Smooth muscle cell (in vitro differentiated cells): ENCODE data around the gene MAPKAPK2. TPM values are rescaled to one million over a fixed set of nuclear protein-coding genes. Genes with fewer than 3 reads are reported as not detected.
A peak's percentile ranks its signal among the peaks of the same experiment; 100 is the strongest.

ENCODE experiments used
- DNase-seq: peaks from one replicate; lab custom pipeline; 2025; ENCODE audit not compliant: unreplicated experiment; lab: John Stamatoyannopoulos, UW
- H2AFZ ChIP-seq: fragments of 200-600 bp; sonication (generic); 2 replicates; pipeline ENCODE4 v1.6.0; 2016; ENCODE audit warnings: antibody characterized with exemption, low read depth, mild to moderate bottlenecking
- H3F3A ChIP-seq: fragments of 200-600 bp; sonication (generic); 2 replicates; pipeline ENCODE4 v1.6.0; 2017; ENCODE audit warnings: antibody characterized with exemption, low read depth
- H3K27ac ChIP-seq: fragments of 200-600 bp; sonication (generic); 2 replicates; pipeline ENCODE4 v1.5.1; 2016; ENCODE audit warnings: low read depth, mild to moderate bottlenecking
- H3K27me3 ChIP-seq: fragments of 200-600 bp; sonication (generic); 2 replicates; pipeline ENCODE4 v1.6.1; 2016; ENCODE audit warnings: low read depth, mild to moderate bottlenecking
- H3K36me3 ChIP-seq: fragments of 200-600 bp; sonication (generic); 2 replicates; pipeline ENCODE4 v1.5.1; 2016; ENCODE audit warnings: low read depth
- H3K4me1 ChIP-seq: fragments of 200-600 bp; sonication (generic); 2 replicates; pipeline ENCODE4 v1.5.1; 2016; ENCODE audit warnings: low read depth
- H3K4me2 ChIP-seq: fragments of 200-600 bp; sonication (generic); 2 replicates; pipeline ENCODE4 v1.6.0; 2016; ENCODE audit warnings: mild to moderate bottlenecking
- H3K4me3 ChIP-seq: fragments of 200-600 bp; sonication (generic); 2 replicates; pipeline ENCODE4 v1.5.1; 2016; ENCODE audit warnings: mild to moderate bottlenecking
- H3K79me2 ChIP-seq: fragments of 200-600 bp; sonication (generic); 2 replicates; pipeline ENCODE4 v1.6.0; 2016; ENCODE audit warnings: low read depth, mild to moderate bottlenecking
- H3K9ac ChIP-seq: fragments of 200-600 bp; sonication (generic); 2 replicates; pipeline ENCODE4 v1.6.0; 2016; ENCODE audit warnings: low read depth
- H3K9me3 ChIP-seq: fragments of 200-600 bp; sonication (generic); replicated peaks from 2 replicates; pipeline ENCODE4 v1.5.1; 2016; ENCODE audit warnings: low read depth
- H4K20me1 ChIP-seq: fragments of 200-600 bp; sonication (generic); 2 replicates; pipeline ENCODE4 v1.6.0; 2016; ENCODE audit warnings: low read depth
- WGBS: methylation state at CpG from one replicate; pipeline ENCODE4 v1.1.7; 2016; ENCODE audit warnings: low lambda C conversion rate; 5-methylcytosine and 5-hydroxymethylcytosine counted together
- polyA plus RNA-seq: library from polyadenylated mRNA; unstranded; fragments of >200 nt; fragmentation: Nextera tagmentation; extraction: Ambion mirVana; gene quantifications from 2 replicates; pipeline ENCODE4 v1.2.1, GENCODE V29; 2016
- total RNA-seq: library from RNA; depleted of rRNA; stranded (reverse); fragments of >200 nt; gene quantifications from 2 replicates; pipeline ENCODE4 v1.2.3, GENCODE V29; 2014
- TF ChIP-seq, protein P1 (sequence below): fragments of 200-600 bp; sonication (generic); IDR thresholded peaks from 2 replicates; pipeline ENCODE4 v1.5.1; 2017; ENCODE audit warnings: borderline replicate concordance, mild to moderate bottlenecking, antibody characterized with exemption; ENCODE audit not compliant: insufficient read depth, poor library complexity, severe bottlenecking

MAPKAPK2 gene
- total and polyA plus RNA-seq, 2 experiments from 2014 or later = 14.3 to 40.9 TPM

DNA sequence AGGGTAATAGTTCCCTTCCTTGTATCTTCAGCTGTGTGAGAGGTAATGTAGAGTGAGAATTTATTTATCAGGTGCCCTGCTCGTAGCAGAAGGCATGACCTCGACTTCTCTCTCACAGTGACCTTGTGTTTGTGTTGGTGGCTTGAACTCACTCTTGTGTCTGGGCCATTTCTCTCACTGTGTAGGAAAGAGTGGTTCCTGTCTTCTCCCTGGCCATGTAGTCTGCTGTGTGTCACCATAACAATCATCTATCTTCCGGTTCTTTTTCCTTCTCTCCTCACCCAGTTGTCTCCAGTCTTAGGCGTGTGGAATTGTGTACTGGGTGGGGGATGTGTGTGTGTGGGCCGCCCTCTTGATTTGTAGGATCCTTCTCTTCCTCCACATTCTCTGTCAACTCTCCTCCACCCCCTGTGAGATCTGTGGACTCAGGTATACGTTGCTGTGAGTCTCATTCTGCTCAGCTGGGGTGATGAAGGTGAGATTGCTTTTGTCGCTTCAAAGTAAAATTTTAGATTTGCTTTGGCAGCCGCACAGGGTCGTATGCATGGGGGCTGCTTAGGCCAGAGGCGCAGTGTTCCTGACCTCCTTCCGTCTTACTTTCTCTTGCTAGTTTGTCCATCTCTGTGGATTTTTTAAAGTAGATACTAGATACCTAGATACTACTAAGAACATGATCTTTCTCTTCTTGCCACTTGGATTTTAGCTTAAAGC, 31.6 kb downstream of the MAPKAPK2 start:
- peaks cover 6% of the 10 kb centered on the region for H3K4me1 ChIP-seq
- H4K20me1 ChIP-seq = peaks cover 100% of the 10 kb centered on the region
- peak overlapping the region; percentile 12 for H3K27ac ChIP-seq

DNA sequence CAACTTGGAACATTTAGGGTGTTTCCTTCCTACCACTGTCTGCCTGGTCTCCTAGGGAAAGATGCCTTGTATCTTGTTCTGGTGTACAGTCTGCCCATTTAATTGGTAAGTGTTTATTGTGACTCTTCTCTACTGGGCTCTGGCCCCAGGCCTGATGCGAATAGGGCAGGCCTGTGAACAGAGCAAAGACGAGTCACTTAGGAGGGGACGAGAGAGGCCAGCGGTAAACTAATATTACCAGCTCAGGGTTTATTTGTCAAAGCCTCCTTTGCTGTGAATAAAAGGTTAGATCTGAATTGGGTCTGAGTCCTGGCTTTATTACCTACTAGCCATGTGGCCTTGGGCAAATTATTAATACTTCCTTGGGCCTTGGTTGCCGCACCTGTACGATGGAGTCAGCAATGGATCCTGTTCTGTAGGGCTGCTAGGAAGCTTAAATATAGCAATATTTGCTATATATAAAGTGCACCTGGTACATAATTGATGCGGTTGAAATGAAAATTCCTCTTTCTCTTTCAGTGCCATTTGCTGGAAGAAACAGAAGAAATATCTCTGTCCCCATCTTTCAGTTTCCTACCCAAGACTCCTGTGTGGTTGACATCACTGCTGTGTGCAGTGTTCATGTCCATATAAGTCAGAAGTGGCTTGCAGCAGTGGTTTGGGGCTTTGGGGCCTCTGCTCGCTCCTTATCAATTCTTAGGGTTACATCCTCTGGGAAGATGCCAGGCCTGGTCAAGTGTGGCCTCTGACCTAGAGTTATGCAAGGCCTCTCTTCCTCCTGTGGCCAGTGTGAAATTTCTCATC, 32.4 kb downstream of the MAPKAPK2 start:
- 72% methylated on average over 8 of the region's 8 CpGs for WGBS
- Histone ChIP-seq H3K27ac (peak overlapping the region; percentile 12), H4K20me1 (peaks cover 100% of the 10 kb centered on the region), H3K4me2 (peak overlapping the region; percentile 15), H3K79me2 (peaks cover 100% of the 10 kb centered on the region), H2AFZ (no peak overlapping the region), H3F3A (no peaks in the 10 kb centered on the region), H3K4me1 (peaks cover 6% of the 10 kb centered on the region), H3K9ac (no peak overlapping the region), H3K36me3 (no peaks in the 10 kb centered on the region), H3K4me3 (no peak overlapping the region), H3K27me3 (no peaks in the 10 kb centered on the region), H3K9me3 (no peaks in the 10 kb centered on the region)
- TF ChIP-seq, protein P1, sequence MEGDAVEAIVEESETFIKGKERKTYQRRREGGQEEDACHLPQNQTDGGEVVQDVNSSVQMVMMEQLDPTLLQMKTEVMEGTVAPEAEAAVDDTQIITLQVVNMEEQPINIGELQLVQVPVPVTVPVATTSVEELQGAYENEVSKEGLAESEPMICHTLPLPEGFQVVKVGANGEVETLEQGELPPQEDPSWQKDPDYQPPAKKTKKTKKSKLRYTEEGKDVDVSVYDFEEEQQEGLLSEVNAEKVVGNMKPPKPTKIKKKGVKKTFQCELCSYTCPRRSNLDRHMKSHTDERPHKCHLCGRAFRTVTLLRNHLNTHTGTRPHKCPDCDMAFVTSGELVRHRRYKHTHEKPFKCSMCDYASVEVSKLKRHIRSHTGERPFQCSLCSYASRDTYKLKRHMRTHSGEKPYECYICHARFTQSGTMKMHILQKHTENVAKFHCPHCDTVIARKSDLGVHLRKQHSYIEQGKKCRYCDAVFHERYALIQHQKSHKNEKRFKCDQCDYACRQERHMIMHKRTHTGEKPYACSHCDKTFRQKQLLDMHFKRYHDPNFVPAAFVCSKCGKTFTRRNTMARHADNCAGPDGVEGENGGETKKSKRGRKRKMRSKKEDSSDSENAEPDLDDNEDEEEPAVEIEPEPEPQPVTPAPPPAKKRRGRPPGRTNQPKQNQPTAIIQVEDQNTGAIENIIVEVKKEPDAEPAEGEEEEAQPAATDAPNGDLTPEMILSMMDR = no peak
- no peak for DNase-seq

More for the DNA sequence above, 31.6 kb downstream of the MAPKAPK2 start:
- Histone ChIP-seq H3K4me2 (no peak overlapping the region), H3K79me2 (peaks cover 100% of the 10 kb centered on the region), H3K9ac (no peak overlapping the region), H3K9me3 (no peaks in the 10 kb centered on the region), H3K4me3 (no peak overlapping the region), H3F3A (no peaks in the 10 kb centered on the region), H3K36me3 (no peaks in the 10 kb centered on the region), H3K27me3 (no peaks in the 10 kb centered on the region), H2AFZ (no peak overlapping the region)
- 90% methylated on average over 11 of the region's 11 CpGs for WGBS
- DNase-seq = no peak
- TF ChIP-seq, protein P1 = no peak

DNA sequence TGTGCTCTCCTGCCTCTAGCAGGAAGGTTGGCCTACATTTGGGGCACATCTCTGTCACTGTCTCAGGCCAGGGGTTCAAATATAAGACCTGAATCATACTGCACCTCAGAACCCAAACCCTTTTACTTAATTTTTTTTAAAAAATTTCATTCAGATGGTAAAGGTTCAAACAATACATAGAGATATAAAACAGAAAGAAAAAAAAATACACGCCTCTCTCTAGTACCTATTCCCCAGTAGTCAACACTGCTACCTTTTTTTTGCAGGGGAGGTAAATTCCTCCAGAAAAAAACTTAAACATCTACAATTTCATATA, 32.9 kb downstream of the MAPKAPK2 start:
- Histone ChIP-seq H3K36me3 (no peaks in the 10 kb centered on the region), H3F3A (no peaks in the 10 kb centered on the region), H3K9me3 (no peaks in the 10 kb centered on the region), H3K79me2 (peaks cover 100% of the 10 kb centered on the region), H3K9ac (no peak overlapping the region), H2AFZ (no peak overlapping the region), H4K20me1 (peaks cover 100% of the 10 kb centered on the region), H3K4me1 (peaks cover 6% of the 10 kb centered on the region), H3K4me2 (peak overlapping the region; percentile 15), H3K4me3 (no peak overlapping the region), H3K27me3 (no peaks in the 10 kb centered on the region), H3K27ac (no peak overlapping the region)
- WGBS = 94% methylated on average over 1 of the region's 1 CpG
- DNase-seq = no peak
- TF ChIP-seq, protein P1 = no peak
